HCT116 (cell line): Measurements from ENCODE around the gene EIF3I. TPM values are rescaled to one million over a fixed set of nuclear protein-coding genes. Genes with fewer than 3 reads are reported as not detected.

ENCODE experiments used
- ATAC-seq: fragments of 200-7000 bp; cut with Tn5 transposase; 2 replicates; pipeline ENCODE4 v1.9.1; 2020; ENCODE audit warnings: mild to moderate bottlenecking, moderate library complexity
- BruUV-seq: library from RNA; stranded (reverse); fragments of 400-500 nt; replicated peaks from 2 replicates; lab custom pipeline; 2021; lab: Mats Ljungman, UMichigan
- CTCF ChIA-PET: fragments of 300-600 bp; sonication (Branson Sonifier 250); formaldehyde crosslinking; loops from one replicate; lab custom pipeline; 2021; ENCODE audit warnings: antibody characterized with exemption; lab: Charles Lee
- POLR2A ChIA-PET: fragments of 300-600, 350-600 bp; sonication (Branson Sonifier 250); formaldehyde crosslinking; loops from one replicate; lab custom pipeline; 2021; ENCODE audit warnings: antibody characterized with exemption; lab: Charles Lee
- RAD21 ChIA-PET, 2 experiments: fragments of 300-600 bp; sonication (Branson Sonifier 250); formaldehyde crosslinking; loops; one replicate each; lab custom pipeline; 2023; ENCODE audit warnings: low total read pairs in 2 of 2; ENCODE audit not compliant: uncharacterized antibody in 2 of 2, unreplicated experiment in 2 of 2, low non-redundant PET in 1 of 2; lab: Charles Lee
- DNase-seq: peaks from one replicate; pipeline ENCODE4 v3.0.0-alpha.2; 2010; ENCODE audit warnings: low read depth, low spot score
- H2AFZ ChIP-seq: fragments of 200-600 bp; shearing (Covaris generic), sonication (generic); 2 replicates; pipeline ENCODE4 v1.6.1; 2017; ENCODE audit warnings: low read depth, mixed run types, mixed read lengths, antibody characterized with exemption, low read length; ENCODE audit not compliant: poor library complexity, severe bottlenecking
- H3K27ac ChIP-seq: 2 replicates; pipeline ENCODE4 v1.5.1; 2012; ENCODE audit warnings: low read depth, low read length
- H3K27me3 ChIP-seq: fragments of 200-600 bp; sonication (generic); 2 replicates; pipeline ENCODE4 v1.6.1; 2016; ENCODE audit warnings: mixed run types, low read length, mixed read lengths; ENCODE audit not compliant: insufficient read depth
- H3K36me3 ChIP-seq, 2 experiments: fragments of 200-500 bp in 1 of 2; fragments of 200-600 bp in 1 of 2; sonication (Bioruptor generic) in 1 of 2; sonication (generic) in 1 of 2; 2 replicates each; pipeline versions ENCODE4 v1.5.1 to v1.6.1; 2014 to 2016; ENCODE audit warnings: low read length in 2 of 2, inconsistent platforms in 1 of 2, mixed read lengths in 1 of 2, mixed run types in 1 of 2; ENCODE audit not compliant: insufficient read depth in 2 of 2, control insufficient read depth in 1 of 2
- H3K4me1 ChIP-seq, 2 experiments: fragments of 200-600 bp in 1 of 2; sonication (generic) in 1 of 2; 2 replicates each; pipeline versions ENCODE4 v1.5.1 to v1.6.1; 2012 to 2017; ENCODE audit warnings: low read length in 2 of 2, inconsistent platforms in 1 of 2, mild to moderate bottlenecking in 1 of 2, mixed read lengths in 1 of 2, mixed run types in 1 of 2, moderate library complexity in 1 of 2; ENCODE audit not compliant: insufficient read depth in 2 of 2, control insufficient read depth in 1 of 2
- H3K4me2 ChIP-seq: fragments of 200-600 bp; sonication (generic); 2 replicates; pipeline ENCODE4 v1.6.1; 2017; ENCODE audit warnings: mixed run types, low read length, mixed read lengths
- H3K4me3 ChIP-seq, 2 experiments: fragments of 200-600 bp in 1 of 2; sonication (generic) in 1 of 2; replicated peaks in 1 of 2; 2 replicates each; pipeline ENCODE4 v1.5.1; 2011 to 2016; ENCODE audit warnings: low read length in 2 of 2, control low read depth in 1 of 2, low read depth in 1 of 2, mild to moderate bottlenecking in 1 of 2, mixed read lengths in 1 of 2, mixed run types in 1 of 2
- H3K79me2 ChIP-seq: fragments of 200-600 bp; sonication (generic); 2 replicates; pipeline ENCODE4 v1.6.1; 2017; ENCODE audit warnings: mild to moderate bottlenecking, mixed run types, low read length, moderate library complexity, mixed read lengths; ENCODE audit not compliant: insufficient read depth
- H3K9ac ChIP-seq: fragments of 200-600 bp; sonication (generic); 2 replicates; pipeline ENCODE4 v1.6.1; 2016; ENCODE audit warnings: low read length, mixed read lengths
- H3K9me2 ChIP-seq: fragments of 200-600 bp; sonication (generic), shearing (Covaris generic); 2 replicates; pipeline ENCODE4 v1.6.1; 2017; ENCODE audit warnings: mixed run types, mild to moderate bottlenecking, moderate library complexity; ENCODE audit not compliant: insufficient read depth
- H3K9me3 ChIP-seq, 2 experiments: fragments of 200-500 bp in 1 of 2; fragments of 200-600 bp in 1 of 2; sonication (Bioruptor generic) in 1 of 2; sonication (generic) in 1 of 2; 2 replicates each; pipeline ENCODE4 v1.6.1; 2014 to 2017; ENCODE audit warnings: low read length in 2 of 2, mixed read lengths in 2 of 2, inconsistent platforms in 1 of 2, low read depth in 1 of 2, mild to moderate bottlenecking in 1 of 2, mixed run types in 1 of 2, moderate library complexity in 1 of 2; ENCODE audit not compliant: control insufficient read depth in 1 of 2, insufficient read depth in 1 of 2
- H4K20me1 ChIP-seq: fragments of 200-600 bp; sonication (generic), shearing (Covaris generic); 2 replicates; pipeline ENCODE4 v1.6.1; 2017; ENCODE audit warnings: mixed run types, mild to moderate bottlenecking, moderate library complexity; ENCODE audit not compliant: insufficient read depth
- EZH2phosphoT487 ChIP-seq: fragments of 200-600 bp; IDR thresholded peaks from 2 replicates; pipeline ENCODE4 v1.6.1; 2018; ENCODE audit warnings: antibody characterized with exemption, borderline replicate concordance
- FOSL1 ChIP-seq: IDR thresholded peaks from 2 replicates; pipeline ENCODE4 v1.6.1; 2012; ENCODE audit warnings: low read depth
- JUND ChIP-seq: IDR thresholded peaks from 2 replicates; pipeline ENCODE4 v1.6.1; 2012
- POLR2AphosphoS5 ChIP-seq: IDR thresholded peaks from 2 replicates; pipeline ENCODE4 v1.6.1; 2011; ENCODE audit warnings: mild to moderate bottlenecking, low read depth, low read length, moderate library complexity
- RAD21 ChIP-seq: IDR thresholded peaks from 2 replicates; pipeline ENCODE4 v1.6.1; 2012; ENCODE audit warnings: low read depth, mild to moderate bottlenecking
- SIN3A ChIP-seq: IDR thresholded peaks from 2 replicates; pipeline ENCODE4 v1.6.1; 2012; ENCODE audit warnings: low read depth
- SP1 ChIP-seq: IDR thresholded peaks from 2 replicates; pipeline ENCODE4 v1.6.1; 2012; ENCODE audit warnings: low read depth
- SRF ChIP-seq: IDR thresholded peaks from 2 replicates; pipeline ENCODE4 v1.6.1; 2012; ENCODE audit warnings: low read depth
- TCF7L2 ChIP-seq: IDR thresholded peaks from 2 replicates; pipeline ENCODE4 v1.7.0; 2011; ENCODE audit warnings: borderline replicate concordance, inconsistent platforms; ENCODE audit not compliant: insufficient read depth, insufficient read length; ENCODE audit errors: extremely low read depth
- YY1 ChIP-seq: IDR thresholded peaks from 2 replicates; pipeline ENCODE4 v1.6.1; 2011; ENCODE audit warnings: low read length, low read depth, moderate library complexity, mild to moderate bottlenecking; ENCODE audit not compliant: insufficient replicate concordance; ENCODE audit errors: extremely low read depth
- ZFX ChIP-seq: fragments of 450-650 bp; IDR thresholded peaks from 2 replicates; pipeline ENCODE4 v1.6.1; 2017
- intact Hi-C: fragments of 100-400 bp; cut with micrococcal nuclease; formaldehyde crosslinking; loops from 2 replicates; pipeline ENCODE4 v1.10.0; 2022
- total RNA-seq: library from RNA; stranded (reverse); gene quantifications from one replicate; pipeline ENCODE4 v1.2.1, GENCODE V29; 2021; ENCODE audit not compliant: unreplicated experiment
- TF ChIP-seq, protein P1 (sequence below): IDR thresholded peaks from 2 replicates; pipeline ENCODE4 v1.6.1; 2012; ENCODE audit warnings: low read depth

Gene EIF3I
- total RNA-seq, 1 experiment from 2014 or later, result 323 TPM

DNA sequence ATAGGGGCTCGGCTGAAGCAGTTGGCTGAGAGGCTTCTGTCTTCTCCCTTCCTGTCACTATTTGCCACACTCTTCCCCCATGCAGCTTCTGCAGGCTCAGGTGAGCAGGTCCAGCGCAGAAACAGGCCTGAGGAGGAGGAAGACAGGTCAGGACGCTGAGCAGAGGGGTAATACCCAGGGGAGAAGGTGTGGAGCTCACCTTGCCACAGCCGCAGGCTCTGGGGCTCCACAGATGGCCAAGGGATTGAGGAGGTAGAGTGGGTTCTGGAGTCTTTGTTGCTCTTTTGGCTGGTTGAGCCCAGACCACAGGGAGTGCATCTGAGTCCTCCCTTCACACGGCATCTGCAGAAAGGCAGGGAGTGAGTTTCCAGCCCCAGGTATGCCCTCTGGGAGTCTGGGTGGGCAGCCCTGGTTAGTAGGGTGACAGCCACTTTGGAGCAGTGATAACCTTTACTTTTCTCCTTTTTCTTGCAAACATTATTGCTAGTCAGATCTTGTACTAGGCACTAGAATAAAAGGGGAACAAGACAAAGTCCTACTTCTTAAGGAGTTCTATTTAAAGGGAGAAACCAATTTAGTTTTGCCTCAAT is 9.7 kb downstream of the EIF3I start:
- Histone ChIP-seq H3K9ac (no peak overlapping the region), H3K9me2 (no peaks in the 10 kb centered on the region), H3K36me3 (peaks cover 32 to 33% of the 10 kb centered on the region in 2 experiments), H3K9me3 (no peaks in the 10 kb centered on the region)
- TF ChIP-seq YY1, result no peak
- TF ChIP-seq ZFX, result no peak
- TF ChIP-seq, protein P1, sequence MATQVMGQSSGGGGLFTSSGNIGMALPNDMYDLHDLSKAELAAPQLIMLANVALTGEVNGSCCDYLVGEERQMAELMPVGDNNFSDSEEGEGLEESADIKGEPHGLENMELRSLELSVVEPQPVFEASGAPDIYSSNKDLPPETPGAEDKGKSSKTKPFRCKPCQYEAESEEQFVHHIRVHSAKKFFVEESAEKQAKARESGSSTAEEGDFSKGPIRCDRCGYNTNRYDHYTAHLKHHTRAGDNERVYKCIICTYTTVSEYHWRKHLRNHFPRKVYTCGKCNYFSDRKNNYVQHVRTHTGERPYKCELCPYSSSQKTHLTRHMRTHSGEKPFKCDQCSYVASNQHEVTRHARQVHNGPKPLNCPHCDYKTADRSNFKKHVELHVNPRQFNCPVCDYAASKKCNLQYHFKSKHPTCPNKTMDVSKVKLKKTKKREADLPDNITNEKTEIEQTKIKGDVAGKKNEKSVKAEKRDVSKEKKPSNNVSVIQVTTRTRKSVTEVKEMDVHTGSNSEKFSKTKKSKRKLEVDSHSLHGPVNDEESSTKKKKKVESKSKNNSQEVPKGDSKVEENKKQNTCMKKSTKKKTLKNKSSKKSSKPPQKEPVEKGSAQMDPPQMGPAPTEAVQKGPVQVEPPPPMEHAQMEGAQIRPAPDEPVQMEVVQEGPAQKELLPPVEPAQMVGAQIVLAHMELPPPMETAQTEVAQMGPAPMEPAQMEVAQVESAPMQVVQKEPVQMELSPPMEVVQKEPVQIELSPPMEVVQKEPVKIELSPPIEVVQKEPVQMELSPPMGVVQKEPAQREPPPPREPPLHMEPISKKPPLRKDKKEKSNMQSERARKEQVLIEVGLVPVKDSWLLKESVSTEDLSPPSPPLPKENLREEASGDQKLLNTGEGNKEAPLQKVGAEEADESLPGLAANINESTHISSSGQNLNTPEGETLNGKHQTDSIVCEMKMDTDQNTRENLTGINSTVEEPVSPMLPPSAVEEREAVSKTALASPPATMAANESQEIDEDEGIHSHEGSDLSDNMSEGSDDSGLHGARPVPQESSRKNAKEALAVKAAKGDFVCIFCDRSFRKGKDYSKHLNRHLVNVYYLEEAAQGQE, result no peak
- TF ChIP-seq SIN3A, result no peak
- no peak for TF ChIP-seq POLR2AphosphoS5
- TF ChIP-seq EZH2phosphoT487, result no peak
- TF ChIP-seq SRF, result no peak
- TF ChIP-seq JUND, result no peak
- TF ChIP-seq FOSL1, result no peak
- no peak for TF ChIP-seq RAD21
- no peak for TF ChIP-seq TCF7L2
- no peak for TF ChIP-seq SP1
- TF ChIP-seq, all 23 proteins: peak for 0
- Histone ChIP-seq H2AFZ (no peak overlapping the region), H3K4me1 (peaks cover 5 to 12% of the 10 kb centered on the region in 2 experiments), H3K27me3 (no peaks in the 10 kb centered on the region), H3K4me3 (no peak overlapping the region), H4K20me1 (no peaks in the 10 kb centered on the region), H3K27ac (peak overlapping the region; percentile 7; the same call in 1 of the 2 replicates), H3K79me2 (peaks cover 15% of the 10 kb centered on the region), H3K4me2 (no peak overlapping the region)
- intact Hi-C loops, result no loop called here
- peak; percentile 21; the same call in 1 of the 2 replicates for ATAC-seq
- ChIA-PET CTCF (interaction anchor here (0.8 kb wide), 1 partner anchor 16 kb away, joined by 3 read pairs; no protein-coding TSS in a partner anchor), POLR2A (no interaction called here), RAD21 (no interaction called here)
- DNase-seq, result no peak
- BruUV-seq, result no TSS peak
